Stimulated activated CD8-positive, alpha-beta memory T cell treated with anti-CD3 and anti-CD28 coated beads, Interleukin-12 subunit alpha, Interleukin-12 subunit beta, amount 100 ng/mL, for 4 hours (primary cell): ENCODE results near the gene RAB3B.
"Not testable (repeated sequence)": the region's sequence is repeated elsewhere in the genome, so short reads cannot be mapped to it uniquely, and the experiment has no call there.

ENCODE experiments used
- DNase-seq: peaks from one replicate; pipeline ENCODE4 v3.0.0-alpha.2; 2020; ENCODE audit warnings: low read depth

RAB3B gene, protein sequence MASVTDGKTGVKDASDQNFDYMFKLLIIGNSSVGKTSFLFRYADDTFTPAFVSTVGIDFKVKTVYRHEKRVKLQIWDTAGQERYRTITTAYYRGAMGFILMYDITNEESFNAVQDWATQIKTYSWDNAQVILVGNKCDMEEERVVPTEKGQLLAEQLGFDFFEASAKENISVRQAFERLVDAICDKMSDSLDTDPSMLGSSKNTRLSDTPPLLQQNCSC

DNA sequence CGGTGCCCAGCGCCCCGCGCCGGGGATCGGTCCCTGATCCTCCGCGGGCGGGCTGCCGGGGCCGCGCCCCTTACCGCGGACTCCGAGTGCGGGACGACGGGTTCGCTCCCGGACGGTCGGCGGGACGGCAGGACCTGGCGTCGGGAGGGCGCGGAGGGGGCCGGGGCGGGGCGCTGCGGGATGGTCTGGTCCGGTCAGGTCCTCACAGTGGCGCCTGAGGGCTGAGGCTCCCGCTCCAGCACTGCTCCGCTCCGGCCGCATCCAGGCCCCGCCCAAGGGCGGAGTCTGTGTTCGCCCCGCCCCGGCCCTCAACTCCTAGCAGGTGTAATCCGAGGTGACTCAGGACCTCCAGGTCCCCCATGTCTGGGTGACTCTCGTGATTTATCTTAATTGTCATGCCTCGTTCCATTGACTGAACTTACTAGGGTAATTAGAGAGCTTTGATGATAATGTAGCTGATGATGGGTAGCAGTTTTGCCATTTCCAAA lies at the start of gene RAB3B:
RAB3B (minus strand) TSS at position 223 of the 488 bp plus-strand sequence. CDS start 13,583 bp downstream, outside the sequence.
- peak; percentile 76 for DNase-seq

DNA sequence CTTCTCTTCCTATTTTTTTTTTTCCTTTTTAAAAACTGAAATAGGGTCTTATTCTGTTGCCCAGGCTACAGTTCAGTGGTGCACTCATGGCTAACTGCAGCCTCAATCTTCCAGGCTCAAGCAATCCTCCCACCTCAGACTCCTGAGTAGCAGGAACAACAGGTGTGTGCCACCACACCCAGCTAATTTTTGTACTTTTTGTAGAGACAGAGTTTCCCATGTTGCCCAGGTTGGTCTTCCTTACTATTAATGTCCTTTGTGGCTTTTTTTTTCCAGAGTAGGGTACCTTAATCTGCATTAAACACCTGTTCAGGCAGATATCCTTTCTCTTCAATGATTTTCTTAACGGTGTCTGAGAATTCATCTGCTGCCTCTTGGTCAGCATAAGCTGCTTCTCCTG lies 47.4 kb upstream of the RAB3B start:
- DNase-seq, result no peak

DNA sequence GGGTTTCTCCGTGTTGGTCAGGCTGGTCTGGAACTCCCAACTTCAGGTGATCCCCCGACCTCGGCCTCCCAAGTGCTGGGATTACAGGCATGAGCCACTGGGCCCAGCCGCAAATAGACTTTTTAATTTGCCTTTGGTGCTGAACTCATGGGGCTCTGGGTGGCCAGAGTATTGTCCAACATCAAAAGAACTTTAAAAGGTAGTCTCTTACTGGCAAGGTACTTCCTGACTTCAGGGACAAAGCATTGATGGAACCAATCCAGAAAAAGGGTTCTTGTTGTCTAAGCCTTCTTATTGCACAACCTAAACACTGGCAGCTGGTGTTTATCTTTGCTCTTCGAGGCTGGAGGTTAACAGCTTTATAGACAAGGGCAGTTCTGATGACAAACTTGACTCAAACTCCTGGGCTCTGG lies 46.9 kb upstream of the RAB3B start:
- DNase-seq, result no peak

DNA sequence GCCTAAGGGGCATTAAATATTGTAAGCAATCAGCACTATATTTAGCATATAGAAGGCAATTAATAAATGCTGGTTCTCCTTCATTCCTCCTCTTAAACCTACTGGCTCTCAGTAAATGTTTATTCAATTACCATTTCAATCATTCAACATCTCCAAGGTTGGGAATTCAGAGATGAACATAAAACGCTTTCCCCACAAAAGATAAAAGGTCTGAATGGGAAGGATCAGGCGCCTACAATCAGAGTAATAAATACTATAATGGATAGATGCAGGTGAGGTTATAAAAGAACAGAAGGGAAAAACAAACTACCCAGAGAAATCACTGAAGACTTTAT lies 43.5 kb upstream of the RAB3B start:
- no peak for DNase-seq

DNA sequence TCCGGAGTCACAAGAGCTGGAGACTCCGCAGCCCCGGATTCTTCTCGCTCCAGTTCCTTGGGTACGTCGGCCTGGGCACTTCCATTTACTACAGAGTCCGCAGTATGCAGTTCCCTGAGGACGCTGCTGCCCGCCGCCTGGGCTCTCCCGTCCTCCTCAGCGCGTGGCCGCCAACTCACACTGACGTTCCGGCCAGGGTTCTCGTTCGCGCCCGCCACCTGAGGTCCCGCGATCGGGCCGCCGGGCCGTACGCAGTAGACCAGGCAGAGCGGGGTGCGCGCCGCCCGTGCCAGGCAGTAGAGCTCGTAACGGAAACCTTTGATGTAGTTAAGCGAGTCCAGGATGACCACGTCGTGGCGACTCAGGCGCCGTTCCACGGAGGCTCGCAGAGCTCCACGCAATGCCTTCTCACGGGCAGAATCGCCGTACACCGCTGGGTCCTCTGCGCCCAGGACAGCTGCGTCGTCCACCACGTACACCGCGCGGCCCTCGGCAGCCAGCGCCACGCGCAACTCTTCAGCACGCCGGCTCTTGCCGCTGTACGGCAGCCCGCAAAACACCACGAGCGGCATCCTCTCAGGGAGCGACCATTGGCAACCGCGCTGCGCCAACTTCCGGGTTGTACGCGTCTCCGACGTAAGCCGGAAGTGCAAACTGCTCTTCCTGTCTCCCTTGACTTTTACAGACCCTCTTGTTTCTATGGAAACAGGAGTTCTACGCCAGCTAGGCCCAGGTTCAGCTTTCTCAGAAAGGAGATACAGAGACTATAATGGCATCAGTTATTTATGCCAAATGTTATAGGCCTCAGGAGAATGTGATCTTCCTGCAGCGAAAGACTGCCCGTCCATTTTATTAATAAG lies 42.9 kb upstream of the RAB3B start, which contains the start of gene KTI12:
KTI12 (minus strand) TSS at position 621 of the 860 bp plus-strand sequence; CDS start at position 572, 49 bp downstream.
- peak; percentile 69 for DNase-seq

DNA sequence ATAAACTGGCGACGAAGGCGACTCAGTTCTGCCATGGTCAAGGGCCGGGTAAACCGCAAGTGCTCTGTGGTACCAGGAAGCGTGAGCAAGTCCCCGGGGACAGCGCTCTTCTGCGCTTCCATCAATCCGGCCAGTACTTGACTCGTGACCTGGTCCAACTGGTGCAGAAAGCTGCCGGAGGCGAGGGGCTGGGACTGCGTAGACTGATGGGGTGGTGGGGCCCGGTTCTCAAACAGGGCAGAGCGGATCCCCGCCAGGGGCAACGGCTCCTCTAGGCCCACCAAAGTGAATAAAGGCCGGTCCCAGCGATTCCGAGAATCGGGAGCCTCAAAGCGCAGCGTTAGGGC lies 42.3 kb upstream of the RAB3B start:
- no peak for DNase-seq

DNA sequence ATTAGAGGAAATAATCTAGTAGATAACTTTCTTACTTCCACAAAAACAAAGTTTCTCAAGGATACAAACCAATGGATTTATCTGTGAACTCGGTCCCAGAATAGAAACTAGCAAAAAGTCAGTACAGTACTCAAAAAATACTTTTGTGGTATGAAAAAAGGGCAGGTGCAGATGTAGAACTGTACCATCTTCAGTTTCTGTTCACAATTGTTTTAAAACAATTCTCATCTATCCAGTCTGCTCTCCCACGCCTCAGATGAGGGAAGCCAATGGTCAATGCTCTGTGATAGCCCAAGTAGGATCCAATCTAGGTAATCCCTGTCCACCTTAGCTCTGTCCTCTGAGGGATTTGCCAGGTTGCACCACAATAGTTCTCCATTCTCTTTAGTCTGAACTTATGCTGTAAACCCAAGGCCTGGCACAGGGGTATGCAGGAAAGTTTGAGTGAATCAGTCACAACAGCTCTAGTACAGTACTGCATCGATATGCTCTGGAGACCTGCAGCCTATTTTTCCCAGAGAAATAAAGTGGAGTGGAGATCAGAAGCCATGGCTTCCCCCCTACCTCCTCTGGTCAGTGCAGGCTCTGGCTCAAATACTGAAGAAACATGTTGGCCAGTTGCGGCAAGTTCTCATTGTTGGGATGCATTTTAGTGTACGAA lies 41.8 kb upstream of the RAB3B start:
- no peak for DNase-seq

DNA sequence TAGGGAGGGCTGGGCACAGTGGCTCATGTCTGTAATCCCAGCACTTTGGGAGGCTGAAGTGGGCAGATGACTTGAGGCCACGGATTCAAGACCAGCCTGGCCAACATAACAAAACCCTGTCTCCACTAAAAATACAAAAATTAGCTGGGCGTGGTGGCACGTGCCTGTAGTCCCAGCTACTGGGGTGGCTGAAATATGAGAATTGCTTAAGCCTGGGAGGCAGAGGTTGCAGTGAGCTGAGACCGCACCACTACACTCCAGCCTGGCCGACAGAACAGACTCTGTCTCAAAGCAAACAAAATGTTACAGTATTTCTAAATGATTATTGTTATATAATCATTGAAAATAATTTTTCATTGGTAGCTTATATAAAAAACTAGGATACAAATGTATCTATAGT lies 38.3 kb upstream of the RAB3B start:
- not testable (repeated sequence) for DNase-seq

DNA sequence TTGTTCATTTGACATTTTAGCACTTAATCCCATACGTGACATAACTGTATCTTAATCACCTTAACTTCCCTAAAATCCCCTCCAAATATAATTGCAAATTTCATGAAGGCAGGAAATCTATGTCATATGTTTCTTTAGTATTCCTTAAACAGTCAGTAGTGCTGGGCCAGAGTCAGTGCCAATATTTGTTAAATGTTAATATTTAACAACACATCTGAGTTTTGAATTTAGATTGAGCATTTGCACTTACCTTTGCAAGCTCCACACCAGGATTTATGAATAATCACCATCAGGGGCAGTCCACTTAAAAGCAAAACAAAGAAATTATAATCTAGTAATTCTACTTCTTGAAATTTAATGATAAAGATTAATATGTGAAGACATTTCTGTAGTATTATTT lies 37.8 kb upstream of the RAB3B start:
- no peak for DNase-seq

DNA sequence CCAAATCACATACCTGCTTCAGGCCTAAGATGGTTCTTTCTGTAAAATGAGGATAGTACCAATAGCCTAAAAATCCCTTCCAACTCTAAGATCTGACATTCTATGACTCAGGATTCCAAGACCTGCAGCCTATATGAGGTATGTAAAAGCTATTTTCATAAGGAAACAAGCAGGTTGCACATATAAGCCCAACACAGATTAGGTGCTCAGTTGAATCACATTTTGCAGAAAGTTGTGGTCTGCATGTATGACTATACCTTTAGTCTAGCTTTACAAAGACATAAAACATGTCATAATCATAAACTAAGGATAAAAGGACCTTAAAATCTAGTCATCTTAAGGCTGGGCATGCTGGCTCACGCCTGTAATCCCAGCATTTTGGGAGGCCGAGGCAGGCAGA lies 35.8 kb upstream of the RAB3B start:
- no peak for DNase-seq

DNA sequence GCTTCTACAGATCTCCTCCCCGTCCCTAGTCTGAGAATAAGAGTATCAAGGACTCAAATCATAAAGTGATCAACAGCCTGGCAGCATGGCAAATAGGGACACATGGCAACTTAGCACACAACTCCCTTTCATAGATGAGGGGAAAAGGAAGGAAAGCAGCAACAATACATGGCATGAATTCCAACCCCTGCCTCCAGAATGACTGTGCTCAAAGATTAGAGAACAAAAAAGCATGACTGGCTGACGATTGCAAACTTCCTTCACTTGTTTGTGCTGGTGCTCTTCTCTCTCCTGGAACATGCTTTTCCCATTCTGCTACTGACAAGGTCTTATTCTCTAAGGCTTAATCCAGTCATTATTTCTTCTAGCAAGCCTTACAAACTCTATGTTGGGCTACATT lies 31.6 kb upstream of the RAB3B start:
- no peak for DNase-seq

DNA sequence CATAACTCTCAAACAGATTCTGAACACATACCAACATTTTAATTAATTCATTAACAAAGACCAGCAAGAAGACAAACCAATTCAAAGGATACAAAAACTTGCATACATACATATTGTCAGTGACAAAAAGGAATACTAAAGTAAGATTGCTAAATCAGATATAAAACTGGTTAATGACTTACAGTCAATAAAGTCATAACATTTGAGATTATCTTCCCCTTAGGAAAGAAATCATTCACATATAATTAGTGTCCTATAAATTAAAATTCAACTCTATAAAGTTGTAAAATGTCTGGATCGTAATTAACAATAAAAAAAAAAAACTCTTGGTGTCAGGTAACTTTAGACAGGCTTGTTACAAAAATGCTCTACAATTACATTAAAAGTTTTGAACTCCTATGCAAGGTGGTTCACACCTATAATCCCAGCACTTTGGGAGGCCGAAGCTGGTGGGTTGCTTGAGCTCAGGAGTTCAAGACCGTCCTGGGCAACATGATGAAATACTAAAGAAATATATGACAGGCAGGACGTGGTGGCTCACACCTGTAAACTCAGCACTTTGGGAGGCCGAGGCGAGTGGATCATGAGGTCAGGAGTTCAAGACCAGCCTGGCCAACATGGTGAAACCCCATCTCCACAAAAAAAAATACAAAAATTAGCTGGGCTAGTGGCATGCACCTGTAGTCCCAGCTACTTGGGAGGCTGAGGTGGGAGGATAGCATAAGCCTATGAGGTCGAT lies 17.7 kb upstream of the RAB3B start:
- no peak for DNase-seq

DNA sequence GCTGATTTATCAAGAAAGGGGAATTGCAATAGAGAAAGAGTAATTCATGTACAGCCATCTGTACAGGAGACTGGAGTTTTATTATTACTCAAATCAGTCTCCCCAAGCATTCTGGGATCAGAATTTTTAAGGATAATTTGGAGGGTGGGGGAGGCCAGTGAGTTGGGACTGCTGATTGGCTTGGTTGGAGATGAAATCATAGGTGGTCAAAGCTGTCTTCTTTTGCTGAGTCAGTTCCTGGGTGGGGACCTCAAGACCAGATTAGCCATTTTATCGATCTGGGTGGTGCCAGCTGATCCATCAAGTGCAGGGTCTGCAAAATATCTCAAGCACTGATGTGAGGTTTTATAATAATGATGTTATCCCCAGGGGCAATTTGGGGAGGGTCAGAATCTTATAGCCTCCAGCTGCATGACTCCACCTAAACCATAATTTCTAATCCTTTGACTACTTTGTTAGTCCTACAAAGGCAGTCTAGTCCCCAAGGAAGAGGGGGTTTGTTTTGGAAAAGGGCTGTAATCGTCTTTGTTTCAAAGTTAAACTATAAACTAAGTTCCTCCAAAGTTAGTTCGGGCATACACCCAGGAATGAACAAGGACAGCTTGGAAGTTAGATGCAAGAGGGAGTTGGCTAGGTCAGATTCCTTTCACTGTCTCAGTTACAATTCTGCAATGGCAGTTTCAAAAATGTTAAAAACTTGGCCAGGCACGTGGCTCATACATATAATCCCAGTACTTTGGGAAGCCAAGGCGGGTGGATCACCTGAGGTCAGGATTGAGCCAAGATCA lies 16.9 kb upstream of the RAB3B start:
- DNase-seq, result no peak

DNA sequence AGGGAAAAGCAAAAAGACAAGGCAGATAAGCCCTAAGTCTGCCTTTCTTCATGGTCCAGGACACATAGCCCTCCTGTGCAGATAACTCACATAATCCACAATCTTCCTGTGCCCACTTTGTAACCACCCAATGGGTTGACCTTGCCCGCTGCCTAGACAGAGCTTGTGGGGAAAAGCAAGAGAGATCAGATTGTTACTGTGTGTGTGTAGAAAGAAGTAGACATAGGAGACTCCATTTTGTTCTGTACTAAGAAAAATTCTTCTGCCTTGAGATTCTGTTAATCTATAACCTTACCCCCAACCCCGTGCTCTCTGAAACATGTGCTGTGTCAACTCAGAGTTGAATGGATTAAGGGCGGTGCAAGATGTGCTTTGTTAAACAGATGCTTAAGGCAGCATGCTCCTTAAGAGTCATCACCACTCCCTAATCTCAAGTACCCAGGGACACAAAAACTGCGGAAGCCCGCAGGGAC lies 15.6 kb upstream of the RAB3B start:
- not testable (repeated sequence) for DNase-seq

DNA sequence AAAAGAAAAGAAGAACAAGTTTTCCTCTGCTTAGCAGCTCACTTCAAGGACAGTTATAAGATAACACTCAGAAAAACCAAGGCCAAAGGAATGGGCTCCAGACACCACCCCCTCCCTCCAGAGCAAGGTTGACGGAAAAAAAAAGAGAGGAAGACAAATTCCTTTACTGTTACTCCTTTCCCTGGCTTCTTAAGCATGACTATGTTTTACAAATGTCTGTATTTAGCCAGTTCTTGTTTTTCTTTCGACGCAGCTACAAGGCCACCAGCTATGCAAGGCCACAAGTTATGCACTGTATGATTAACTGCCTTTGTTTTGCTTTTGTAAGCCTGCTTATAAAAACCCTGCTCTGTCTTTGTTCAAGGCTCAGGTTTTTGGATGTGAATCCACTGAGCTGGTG lies 15.0 kb upstream of the RAB3B start:
- DNase-seq, result not testable (repeated sequence)

DNA sequence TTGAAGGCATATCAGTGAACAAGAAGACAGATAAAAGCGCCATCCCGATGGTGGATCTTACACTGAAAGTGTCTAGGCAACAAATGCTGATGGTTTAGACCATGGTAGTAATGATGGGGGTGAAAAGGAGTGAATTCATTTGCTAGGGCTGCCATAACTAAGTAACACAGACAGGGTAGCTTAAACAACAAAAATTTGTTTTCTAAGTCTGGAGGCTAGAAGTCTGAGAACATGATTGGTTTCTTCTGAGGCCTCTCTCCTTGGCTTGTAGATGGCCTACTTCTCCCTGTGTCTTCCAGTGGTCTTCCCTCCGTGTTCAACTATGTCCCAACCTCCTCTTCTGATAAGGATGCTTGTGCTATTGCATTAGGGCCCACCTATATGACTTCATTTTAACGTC lies 13.4 kb upstream of the RAB3B start:
- no peak for DNase-seq

DNA sequence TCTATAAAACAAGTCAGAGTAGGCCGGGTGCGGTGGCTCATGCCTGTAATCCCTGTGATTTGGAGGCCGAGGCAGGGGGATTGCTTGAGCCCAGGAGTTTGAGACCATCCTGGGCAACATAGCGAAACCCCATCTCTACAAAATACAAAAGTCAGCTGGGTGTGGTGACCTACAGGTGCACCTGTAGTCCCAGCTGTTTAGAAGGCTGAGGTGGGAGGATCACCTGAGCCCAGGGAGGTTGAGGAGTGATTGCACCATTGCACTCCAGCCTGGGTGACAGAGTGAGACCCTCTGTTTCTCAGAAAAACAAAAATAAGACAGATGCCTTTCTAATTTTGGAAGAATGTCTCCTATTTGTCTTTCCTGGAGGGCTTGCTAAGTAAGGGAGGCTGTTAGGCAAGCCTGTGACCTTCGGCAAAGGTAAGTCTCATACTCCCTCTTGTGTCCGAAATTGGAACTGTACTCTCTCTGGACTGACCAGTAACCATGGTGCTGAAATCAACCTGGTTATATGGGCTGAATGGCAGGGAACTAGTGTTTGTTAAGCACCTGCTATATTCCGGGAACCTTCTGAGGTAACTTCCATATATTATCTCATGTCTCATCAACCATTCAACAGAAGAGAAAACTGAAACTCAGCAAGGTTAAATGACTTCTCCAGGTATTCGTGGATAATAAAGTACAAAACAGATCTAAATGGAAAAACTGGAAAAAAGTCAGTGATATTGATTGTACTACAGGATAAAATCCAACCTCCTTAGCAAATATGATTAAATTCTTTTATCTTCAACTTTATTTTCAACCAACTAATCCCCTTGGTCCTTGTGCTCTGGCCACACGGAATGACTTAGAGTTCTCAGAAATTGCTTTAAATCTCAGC lies 11.8 kb upstream of the RAB3B start:
- no peak for DNase-seq

DNA sequence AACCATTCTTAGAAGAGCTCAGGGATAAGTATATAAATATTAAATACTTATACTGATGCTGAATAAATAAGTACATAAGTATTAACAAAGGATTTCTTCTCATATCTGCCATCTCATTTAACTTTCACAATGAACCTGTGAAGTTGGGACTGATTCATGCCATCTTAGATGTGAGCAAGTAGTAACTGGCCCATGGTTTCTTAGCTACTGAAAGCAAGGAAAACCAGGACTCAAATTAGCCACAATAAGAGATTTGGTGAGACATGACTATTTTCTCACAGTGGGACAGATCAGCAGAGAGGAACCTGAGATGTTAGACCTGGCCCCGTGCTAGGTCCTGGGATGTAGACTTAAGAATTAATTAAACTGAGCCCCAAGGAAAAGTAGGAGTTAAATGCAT lies 8.2 kb upstream of the RAB3B start:
- no peak for DNase-seq

DNA sequence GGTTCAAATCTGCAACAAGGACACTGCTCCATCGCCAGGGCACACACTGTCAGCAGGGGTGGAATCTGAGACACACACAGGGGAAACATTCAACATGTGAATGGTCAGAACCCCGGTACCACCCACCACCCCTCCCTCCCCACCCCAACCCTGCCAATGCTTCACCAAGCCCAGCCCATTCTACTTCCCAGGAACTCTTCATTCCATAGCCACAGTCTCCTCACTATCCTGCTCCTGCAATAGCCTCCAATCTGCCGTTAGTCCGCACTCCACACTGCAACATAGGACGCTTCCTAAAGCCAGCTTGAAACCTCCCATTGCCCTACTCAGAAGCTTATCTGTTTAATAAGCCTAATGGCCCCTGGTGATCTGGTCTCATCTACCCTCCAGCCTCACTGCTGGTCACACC lies 7.5 kb upstream of the RAB3B start:
- DNase-seq, result no peak
